Measurements from ENCODE around the gene RHBDF2.

Gene RHBDF2

DNA sequence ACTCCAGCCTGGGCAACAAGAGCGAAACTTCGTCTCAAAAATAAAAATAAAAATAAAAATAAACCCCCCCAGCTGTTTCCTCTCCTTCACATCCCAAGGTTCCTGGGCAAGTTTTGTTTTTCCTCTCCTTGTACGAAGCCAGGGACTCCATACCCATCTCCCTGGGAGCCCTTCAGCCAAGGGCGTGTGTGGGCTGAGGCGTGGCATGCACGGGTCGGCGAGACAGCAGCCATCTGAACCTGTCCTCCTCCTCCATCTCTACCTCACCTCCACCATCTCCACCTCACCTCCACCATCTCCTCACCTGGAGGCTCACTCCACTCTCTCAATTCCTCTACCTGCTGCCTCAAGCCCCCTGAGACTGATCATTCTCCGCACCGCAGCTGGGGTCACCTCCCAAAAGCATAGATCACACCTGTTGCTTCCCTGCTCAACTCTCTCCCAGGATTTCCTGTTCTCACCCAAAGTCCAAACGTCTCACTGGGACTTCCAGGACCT lies 16.9 kb downstream of the RHBDF2 start:
- TF ChIP-seq, protein P1, sequence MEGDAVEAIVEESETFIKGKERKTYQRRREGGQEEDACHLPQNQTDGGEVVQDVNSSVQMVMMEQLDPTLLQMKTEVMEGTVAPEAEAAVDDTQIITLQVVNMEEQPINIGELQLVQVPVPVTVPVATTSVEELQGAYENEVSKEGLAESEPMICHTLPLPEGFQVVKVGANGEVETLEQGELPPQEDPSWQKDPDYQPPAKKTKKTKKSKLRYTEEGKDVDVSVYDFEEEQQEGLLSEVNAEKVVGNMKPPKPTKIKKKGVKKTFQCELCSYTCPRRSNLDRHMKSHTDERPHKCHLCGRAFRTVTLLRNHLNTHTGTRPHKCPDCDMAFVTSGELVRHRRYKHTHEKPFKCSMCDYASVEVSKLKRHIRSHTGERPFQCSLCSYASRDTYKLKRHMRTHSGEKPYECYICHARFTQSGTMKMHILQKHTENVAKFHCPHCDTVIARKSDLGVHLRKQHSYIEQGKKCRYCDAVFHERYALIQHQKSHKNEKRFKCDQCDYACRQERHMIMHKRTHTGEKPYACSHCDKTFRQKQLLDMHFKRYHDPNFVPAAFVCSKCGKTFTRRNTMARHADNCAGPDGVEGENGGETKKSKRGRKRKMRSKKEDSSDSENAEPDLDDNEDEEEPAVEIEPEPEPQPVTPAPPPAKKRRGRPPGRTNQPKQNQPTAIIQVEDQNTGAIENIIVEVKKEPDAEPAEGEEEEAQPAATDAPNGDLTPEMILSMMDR (conservative IDR thresholded peaks at IDR 0.05): no peak
- no peak overlapping the region for H3K27ac ChIP-seq

DNA sequence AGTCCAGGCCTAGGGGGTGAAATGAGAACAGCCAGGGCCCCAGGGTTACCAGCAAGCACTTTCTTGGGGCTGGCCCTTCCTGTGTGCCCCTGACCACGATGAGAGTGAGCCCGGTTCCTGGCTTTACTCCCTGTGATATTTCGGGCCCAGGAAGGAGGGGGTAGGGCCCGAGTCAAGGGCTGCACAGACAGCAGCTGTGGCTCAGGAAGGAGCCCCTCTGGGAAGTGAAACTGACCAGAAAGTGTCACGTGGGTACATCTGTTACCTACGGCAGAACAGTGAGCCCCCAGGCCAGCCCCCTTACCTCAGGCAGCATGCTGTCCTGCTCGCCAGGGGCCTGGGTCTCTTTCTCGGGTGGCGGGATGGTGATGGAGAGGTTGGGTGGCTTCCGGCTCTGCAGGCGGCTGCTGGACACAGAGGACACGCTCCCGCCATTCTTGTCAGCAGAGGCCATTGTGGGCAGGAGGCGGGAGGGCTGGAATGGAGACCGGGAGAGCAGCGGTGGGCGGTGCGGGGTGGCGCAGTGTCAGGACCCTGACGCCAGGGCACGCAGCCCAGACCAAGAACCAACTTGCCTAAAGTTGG lies 20.1 kb downstream of the RHBDF2 start:
- no peak overlapping the region for H3K27ac ChIP-seq
- TF ChIP-seq, protein P1 (conservative IDR thresholded peaks at IDR 0.05): no peak

DNA sequence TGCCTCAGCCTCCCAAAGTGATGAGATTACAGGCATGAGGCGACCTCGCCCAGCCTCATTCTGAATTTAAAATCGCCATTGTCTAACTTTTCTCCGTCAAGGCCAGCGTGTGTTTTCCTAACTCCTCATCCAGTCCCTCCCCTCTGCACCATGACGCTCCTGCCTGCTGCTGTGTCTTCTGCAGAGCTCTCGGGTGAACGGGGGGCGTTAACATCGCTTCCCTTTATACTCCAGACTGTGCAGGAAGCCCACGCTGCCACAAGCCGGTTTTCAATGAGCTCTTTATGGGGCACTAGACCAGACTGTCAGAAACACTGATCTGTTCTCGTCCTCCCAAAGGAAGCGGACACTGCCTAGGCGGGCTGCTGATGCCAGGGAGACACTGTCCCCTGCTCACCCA lies 20.6 kb downstream of the RHBDF2 start:
- H3K27ac ChIP-seq: no peak overlapping the region
- TF ChIP-seq, protein P1 (conservative IDR thresholded peaks at IDR 0.05): no peak

DNA sequence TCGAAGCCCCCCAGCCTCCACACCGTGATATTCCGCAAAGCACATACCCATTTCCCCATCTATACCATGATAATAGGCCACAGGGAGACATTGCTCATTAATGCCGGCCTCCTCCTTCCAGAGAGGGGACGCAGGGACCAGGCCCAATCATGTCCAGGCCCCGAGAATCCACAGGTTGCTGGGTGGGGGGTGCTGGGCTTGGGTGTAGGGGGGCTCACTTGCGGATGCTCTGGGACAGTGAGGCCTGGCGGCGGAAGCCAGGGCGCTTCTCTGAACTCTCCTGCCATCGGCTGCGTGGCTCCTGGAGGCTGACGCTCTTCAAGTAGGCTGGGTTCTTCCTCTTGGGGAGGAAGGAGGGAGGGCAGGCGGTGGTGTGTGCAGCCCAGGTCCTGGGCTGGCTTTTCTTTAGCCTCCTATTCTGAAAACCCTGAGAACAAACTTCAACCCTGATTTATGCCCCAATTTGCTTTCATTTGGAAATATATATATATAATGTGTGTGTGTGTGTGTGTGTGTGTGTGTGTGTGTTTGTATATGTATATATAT lies 21.6 kb downstream of the RHBDF2 start:
- TF ChIP-seq, protein P1 (conservative IDR thresholded peaks at IDR 0.05): no peak
- H3K27ac ChIP-seq: no peak overlapping the region

DNA sequence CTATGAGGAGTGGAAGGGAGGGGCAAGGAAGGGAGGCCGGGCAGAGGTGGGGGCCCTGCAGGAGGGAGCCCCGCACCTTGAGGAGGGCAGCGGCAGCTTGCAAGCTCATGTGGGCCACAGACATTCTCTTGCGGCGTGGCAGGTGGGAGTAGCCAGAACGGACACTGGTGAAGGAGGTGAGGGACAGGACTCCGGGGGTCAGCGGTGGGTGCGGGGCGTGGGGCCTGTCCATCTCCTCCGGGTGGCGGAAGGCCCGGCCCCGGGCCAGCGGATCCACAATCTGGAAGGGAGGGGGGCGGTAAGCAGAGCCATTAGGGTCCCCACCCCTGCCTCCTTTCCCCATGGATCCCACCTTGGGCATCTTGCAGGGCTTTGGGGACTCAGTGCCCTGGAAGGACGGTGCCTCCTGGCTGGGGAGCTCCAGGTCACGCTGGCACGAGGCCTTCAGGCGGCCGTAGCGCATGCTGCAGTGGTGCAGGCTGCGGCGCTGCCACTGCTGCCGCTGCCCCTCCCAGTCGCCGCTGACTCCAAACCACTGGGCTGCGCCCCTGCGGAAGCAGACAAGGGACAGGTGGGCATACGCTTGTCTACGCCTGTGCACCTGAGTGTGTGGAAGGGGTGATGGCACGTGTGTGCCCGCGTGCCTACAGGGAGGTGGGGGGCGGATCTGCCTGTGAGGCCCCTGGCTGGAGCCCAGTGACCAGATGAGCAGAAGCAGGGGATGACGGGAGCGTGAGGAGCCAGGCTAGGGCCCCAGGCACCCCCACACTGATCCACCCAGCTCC lies 22.3 kb downstream of the RHBDF2 start:
- no peak overlapping the region for H3K27ac ChIP-seq
- TF ChIP-seq, protein P1 (conservative IDR thresholded peaks at IDR 0.05): no peak

DNA sequence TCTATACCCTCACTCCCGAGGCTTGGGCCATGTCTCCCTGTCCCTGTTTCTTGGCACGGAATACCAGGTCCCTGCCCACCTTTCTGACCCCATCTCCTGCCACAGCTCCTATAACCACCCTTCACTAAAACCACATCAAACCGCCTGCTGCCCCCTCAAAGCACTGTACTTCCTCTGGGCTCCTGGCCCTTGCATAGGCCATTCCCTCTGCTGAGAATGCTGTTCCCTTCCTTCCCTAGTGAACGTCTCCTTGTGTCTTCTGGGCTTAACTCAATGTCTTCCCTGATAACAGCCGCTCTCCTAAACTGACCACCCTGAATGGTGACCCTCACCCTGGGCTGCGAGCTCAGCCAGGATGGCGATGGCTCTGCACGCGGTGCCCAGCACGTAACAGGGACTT lies 23.1 kb downstream of the RHBDF2 start:
- no peak overlapping the region for H3K27ac ChIP-seq
- TF ChIP-seq, protein P1 (conservative IDR thresholded peaks at IDR 0.05): no peak

DNA sequence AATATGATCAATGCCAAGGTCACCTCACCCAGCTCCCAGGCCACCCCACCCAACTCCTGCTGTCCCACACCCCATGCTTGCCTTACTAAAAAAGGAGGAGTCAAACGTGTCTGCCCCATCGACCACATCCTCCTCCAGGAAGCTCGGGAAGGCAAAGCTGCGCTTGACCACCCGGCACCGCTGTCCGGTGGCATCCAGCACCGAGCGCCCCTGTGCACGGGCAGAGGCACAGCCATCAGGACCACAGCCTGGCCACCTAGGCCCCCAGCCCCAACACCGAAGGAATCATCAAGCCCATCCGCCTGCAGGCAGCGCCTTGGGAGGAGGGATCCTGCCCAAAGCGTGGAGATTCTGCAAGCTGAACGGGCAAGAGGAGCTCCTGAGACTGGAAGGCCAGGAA lies 23.6 kb downstream of the RHBDF2 start:
- TF ChIP-seq, protein P1 (conservative IDR thresholded peaks at IDR 0.05): no peak
- no peak overlapping the region for H3K27ac ChIP-seq
